A673 (cell line): ENCODE results near the gene CR2. TPM values are rescaled to one million over a fixed set of nuclear protein-coding genes. Genes with fewer than 3 reads are reported as not detected.

Experiments
- BruUV-seq: library from RNA; stranded (reverse); fragments of 400-500 nt; replicated peaks from 2 replicates; lab custom pipeline; 2021; lab: Mats Ljungman, UMichigan
- CTCF ChIA-PET: fragments of 300-600 bp; sonication (Branson Sonifier 250); formaldehyde crosslinking; loops from one replicate; lab custom pipeline; 2022; ENCODE audit warnings: antibody characterized with exemption; lab: Charles Lee
- POLR2A ChIA-PET: fragments of 300-600 bp; sonication (Branson Sonifier 250); formaldehyde crosslinking; loops from one replicate; lab custom pipeline; 2022; ENCODE audit warnings: antibody characterized with exemption; ENCODE audit not compliant: low non-redundant PET; lab: Charles Lee
- DNase-seq: peaks from one replicate; pipeline ENCODE4 v3.0.0-alpha.2; 2015; ENCODE audit warnings: low spot score
- H3K27ac ChIP-seq: fragments of 200-600 bp; sonication (generic); 2 replicates; pipeline ENCODE4 v1.5.1; 2016; ENCODE audit warnings: mixed run types, low read depth, mild to moderate bottlenecking, mixed read lengths, antibody characterized with exemption, low read length; ENCODE audit not compliant: poor library complexity, severe bottlenecking
- H3K27me3 ChIP-seq: fragments of 200-600 bp; sonication (generic); replicated peaks from 2 replicates; pipeline ENCODE4 v1.6.1; 2017; ENCODE audit warnings: mixed run types, low read depth, mild to moderate bottlenecking, mixed read lengths, antibody characterized with exemption, low read length; ENCODE audit not compliant: insufficient read depth, poor library complexity
- H3K36me3 ChIP-seq: fragments of 200-600 bp; sonication (generic); 2 replicates; pipeline ENCODE4 v1.6.1; 2016; ENCODE audit warnings: mixed run types, mild to moderate bottlenecking, mixed read lengths, antibody characterized with exemption, low read length; ENCODE audit not compliant: insufficient read depth, poor library complexity, severe bottlenecking
- H3K4me1 ChIP-seq: fragments of 200-600 bp; sonication (generic); 2 replicates; pipeline ENCODE4 v1.6.1; 2017; ENCODE audit warnings: mixed run types, mild to moderate bottlenecking, mixed read lengths, antibody characterized with exemption, low read length; ENCODE audit not compliant: insufficient read depth, poor library complexity, severe bottlenecking
- H3K4me3 ChIP-seq: fragments of 200-600 bp; sonication (generic); 2 replicates; pipeline ENCODE4 v1.5.1; 2016; ENCODE audit warnings: low read depth, mixed run types, mild to moderate bottlenecking, mixed read lengths, low read length; ENCODE audit not compliant: poor library complexity, severe bottlenecking
- H3K9me3 ChIP-seq: fragments of 200-600 bp; sonication (generic); 2 replicates; pipeline ENCODE4 v1.6.1; 2016; ENCODE audit warnings: mixed run types, low read depth, mild to moderate bottlenecking, mixed read lengths, antibody characterized with exemption, low read length; ENCODE audit not compliant: poor library complexity, severe bottlenecking
- EZH2 ChIP-seq: fragments of 200-600 bp; sonication (generic); IDR thresholded peaks from 2 replicates; pipeline ENCODE4 v1.6.1; 2017; ENCODE audit warnings: borderline replicate concordance, low read depth, mild to moderate bottlenecking, mixed read lengths, antibody characterized with exemption, low read length; ENCODE audit not compliant: poor library complexity, severe bottlenecking
- intact Hi-C: fragments of 100-400 bp; cut with micrococcal nuclease; formaldehyde crosslinking; loops from one replicate; pipeline ENCODE4 v1.10.0; 2022; ENCODE audit not compliant: unreplicated experiment
- total RNA-seq: library from RNA; stranded (reverse); gene quantifications from 2 replicates; pipeline ENCODE4 v1.2.3, GENCODE V29; 2021
- TF ChIP-seq, protein P1 (sequence below): fragments of 300-800, 200-600 bp; sonication (generic); conservative IDR thresholded peaks from 2 replicates; pipeline ENCODE4 v1.5.1; 2017; ENCODE audit warnings: low read depth, mild to moderate bottlenecking, antibody characterized with exemption, low read length, moderate library complexity, mixed read lengths

CR2 gene
- total RNA-seq, 1 experiment from 2014 or later = not detected

DNA sequence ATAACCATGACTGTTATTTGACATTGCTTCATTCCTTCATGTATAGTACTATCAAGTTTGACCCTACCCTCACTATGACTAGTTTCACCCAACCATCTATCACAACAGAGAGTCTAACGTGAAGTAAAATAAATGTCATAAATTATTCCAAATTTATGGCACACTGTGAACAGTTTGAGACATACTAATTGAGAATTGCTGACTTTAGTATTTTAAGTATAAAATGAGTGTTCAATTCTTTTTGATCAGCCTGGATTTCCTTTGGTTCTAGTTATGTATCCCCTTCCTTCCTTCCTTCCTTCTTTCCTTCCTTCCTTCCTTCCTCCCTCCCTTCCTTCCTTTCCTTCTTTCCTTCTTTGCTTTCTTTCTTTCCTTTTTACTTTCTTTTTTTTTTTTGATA is 56.3 kb downstream of the CR2 start:
- H3K27me3 ChIP-seq = peaks cover 15% of the 10 kb centered on the region
- TF ChIP-seq, protein P1, sequence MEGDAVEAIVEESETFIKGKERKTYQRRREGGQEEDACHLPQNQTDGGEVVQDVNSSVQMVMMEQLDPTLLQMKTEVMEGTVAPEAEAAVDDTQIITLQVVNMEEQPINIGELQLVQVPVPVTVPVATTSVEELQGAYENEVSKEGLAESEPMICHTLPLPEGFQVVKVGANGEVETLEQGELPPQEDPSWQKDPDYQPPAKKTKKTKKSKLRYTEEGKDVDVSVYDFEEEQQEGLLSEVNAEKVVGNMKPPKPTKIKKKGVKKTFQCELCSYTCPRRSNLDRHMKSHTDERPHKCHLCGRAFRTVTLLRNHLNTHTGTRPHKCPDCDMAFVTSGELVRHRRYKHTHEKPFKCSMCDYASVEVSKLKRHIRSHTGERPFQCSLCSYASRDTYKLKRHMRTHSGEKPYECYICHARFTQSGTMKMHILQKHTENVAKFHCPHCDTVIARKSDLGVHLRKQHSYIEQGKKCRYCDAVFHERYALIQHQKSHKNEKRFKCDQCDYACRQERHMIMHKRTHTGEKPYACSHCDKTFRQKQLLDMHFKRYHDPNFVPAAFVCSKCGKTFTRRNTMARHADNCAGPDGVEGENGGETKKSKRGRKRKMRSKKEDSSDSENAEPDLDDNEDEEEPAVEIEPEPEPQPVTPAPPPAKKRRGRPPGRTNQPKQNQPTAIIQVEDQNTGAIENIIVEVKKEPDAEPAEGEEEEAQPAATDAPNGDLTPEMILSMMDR = no peak
- TF ChIP-seq EZH2 = no peak
- no peak overlapping the region for H3K4me3 ChIP-seq
- H3K27ac ChIP-seq = no peak overlapping the region
- intact Hi-C loops = no loop called here
- H3K36me3 ChIP-seq = no peaks in the 10 kb centered on the region
- no TSS peak for BruUV-seq
- POLR2A ChIA-PET = no interaction called here
- H3K4me1 ChIP-seq = no peaks in the 10 kb centered on the region
- H3K9me3 ChIP-seq = no peaks in the 10 kb centered on the region
- DNase-seq = no peak
- CTCF ChIA-PET = no interaction called here

DNA sequence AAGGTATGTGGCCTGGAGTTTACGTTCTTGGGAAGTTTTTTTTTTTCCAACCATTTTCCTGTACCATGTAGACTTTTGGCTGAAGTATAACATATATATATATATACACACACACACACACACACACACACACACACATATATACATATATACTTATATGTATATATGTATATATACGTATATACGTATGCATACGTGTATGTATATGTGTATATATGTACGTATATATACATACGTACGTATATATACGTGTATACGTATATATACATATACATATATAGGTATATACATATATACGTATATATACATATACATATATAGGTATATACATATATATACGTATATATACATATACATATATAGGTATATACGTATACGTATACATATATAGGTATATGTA is 60.8 kb downstream of the CR2 start:
- TF ChIP-seq, protein P1 = no peak
- TF ChIP-seq EZH2 = no peak
- H3K27me3 ChIP-seq = peaks cover 10% of the 10 kb centered on the region
- intact Hi-C loops = no loop called here
- ChIA-PET CTCF (no interaction called here), POLR2A (no interaction called here)
- no peak overlapping the region for H3K4me3 ChIP-seq
- no peak overlapping the region for H3K27ac ChIP-seq
- DNase-seq = no peak
- no peaks in the 10 kb centered on the region for H3K36me3 ChIP-seq
- no peaks in the 10 kb centered on the region for H3K4me1 ChIP-seq
- no TSS peak for BruUV-seq
- no peaks in the 10 kb centered on the region for H3K9me3 ChIP-seq

DNA sequence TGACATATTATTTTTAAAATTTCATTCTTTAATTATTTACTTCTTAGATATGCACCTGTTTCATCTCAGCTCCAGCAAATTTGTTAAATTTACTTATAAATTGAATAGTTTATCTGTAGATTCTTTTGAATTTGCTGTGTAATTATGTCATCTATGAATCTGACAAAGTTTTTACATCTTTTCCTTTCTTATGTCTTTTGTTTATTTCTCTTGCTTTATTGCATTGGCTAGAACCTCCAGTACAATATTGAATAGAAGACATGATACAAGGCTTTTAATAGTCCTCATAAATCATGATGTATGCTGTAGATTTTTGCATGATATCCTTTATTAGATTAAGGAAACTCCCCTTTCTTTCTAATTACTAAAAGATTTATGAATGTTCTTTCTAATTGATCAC is 62.6 kb downstream of the CR2 start:
- Histone ChIP-seq H3K27ac (no peak overlapping the region), H3K4me1 (no peaks in the 10 kb centered on the region), H3K27me3 (peaks cover 10% of the 10 kb centered on the region), H3K36me3 (no peaks in the 10 kb centered on the region), H3K4me3 (no peak overlapping the region), H3K9me3 (no peaks in the 10 kb centered on the region)
- intact Hi-C loops = no loop called here
- no peak for DNase-seq
- TF ChIP-seq, protein P1 = no peak
- TF ChIP-seq EZH2 = no peak
- ChIA-PET POLR2A (no interaction called here), CTCF (no interaction called here)
- BruUV-seq = no TSS peak
